Measurements from ENCODE around the gene COL23A1.

- TF ChIP-seq CTCF (IDR thresholded peaks at IDR 0.05; ENCODE audit: low read length) (no peak), EZH2 (optimal IDR thresholded peaks at IDR 0.05; ENCODE audit: low read depth, low read length) (no peak), EZH2phosphoT487 (IDR thresholded peaks at IDR 0.05; ENCODE audit: low read length) (no peak)
Measured at GRCh38 chr5:178478370-178478769, 111.8 kb downstream of the COL23A1 start.

All from MM.1S (cell line).